ENCODE data around the gene POLR3B. TPM values are rescaled to one million over a fixed set of nuclear protein-coding genes. Genes with fewer than 3 reads are reported as not detected.

The POLR3B gene
- total and polyA plus RNA-seq, 2 of the 8 experiments (the other 6 are each of a cell fraction or from before 2014, with no cell fraction given) = 5.0 to 13.2 TPM

- H3K27ac ChIP-seq (ENCODE audit: low read depth, low read length) = no peak overlapping the region
- no peaks in the 10 kb centered on the region for H3K27me3 ChIP-seq (replicated peaks in 1 of 4; ENCODE audit: control insufficient read depth in 3 of 4, extremely low read depth in 1 of 4, insufficient read depth in 3 of 4, low read length in 3 of 4)
- ChIA-PET POLR2A (ENCODE audit: partially characterized antibody) (no interaction called here), CTCF (ENCODE audit: partially characterized antibody) (interaction anchor here (0.6 to 2.8 kb wide), 6 partner anchors 9 to 91 kb away, joined by 3 to 9 read pairs (median 4); partner anchors contain the start of gene POLR3B)
- H2BK20ac ChIP-seq (ENCODE audit: low read length) = no peak overlapping the region
- no peak overlapping the region for H2BK5ac ChIP-seq (ENCODE audit: low read depth, low read length)
- no peaks in the 10 kb centered on the region for H3K4me1 ChIP-seq (replicated peaks in 1 of 4; ENCODE audit: control insufficient read depth in 3 of 4, insufficient read depth in 4 of 4, low read length in 3 of 4)
- 91% methylated on average over 6 of the region's 6 CpGs; no CpG with 5 or more reads in 1 of the 2 experiments for WGBS, 2 experiments (ENCODE audit: extremely low coverage in 1 of 2, insufficient coverage in 1 of 2, insufficient read length in 1 of 2, insufficient replicate concordance in 2 of 2, low coverage in 1 of 2, low lambda C conversion rate in 2 of 2, missing lambda C conversion rate in 1 of 2)
- H3K18ac ChIP-seq (ENCODE audit: extremely low read depth, low read length) = no peak overlapping the region
- no peak overlapping the region for H3K56ac ChIP-seq (replicated peaks; ENCODE audit: insufficient read length, low read depth, low read length)
- no peak for FAIRE-seq
- H3K4me2 ChIP-seq (ENCODE audit: insufficient read depth in 1 of 2, low read depth in 2 of 2, low read length in 2 of 2) = no peak overlapping the region
- H4K5ac ChIP-seq (ENCODE audit: insufficient read length, low read depth, low read length) = no peak overlapping the region
- H2BK120ac ChIP-seq (replicated peaks; ENCODE audit: low read depth, low read length) = no peak overlapping the region
- H3K4ac ChIP-seq (replicated peaks; ENCODE audit: insufficient read length, low read depth, low read length) = no peak overlapping the region
- H3K79me2 ChIP-seq (ENCODE audit: control insufficient read depth in 1 of 2, insufficient read depth in 2 of 2, low read length in 2 of 2) = no peaks in the 10 kb centered on the region
- H3K4me3 ChIP-seq (ENCODE audit: extremely low read depth in 1 of 4, insufficient read depth in 2 of 4, low read depth in 3 of 4, low read length in 4 of 4) = no peak overlapping the region
- DNase-seq (ENCODE audit: low read depth in 1 of 2, low spot score in 2 of 2) = no peak
- H3K9me3 ChIP-seq (ENCODE audit: insufficient read depth in 2 of 2, low read depth in 1 of 2, low read length in 1 of 2) = no peaks in the 10 kb centered on the region
- no peak overlapping the region for H2AFZ ChIP-seq (ENCODE audit: low read length)
- H4K8ac ChIP-seq (ENCODE audit: extremely low read depth, insufficient read depth, low read length) = no peak overlapping the region
- no peak overlapping the region for H3K9ac ChIP-seq (replicated peaks in 1 of 4; ENCODE audit: extremely low read depth in 1 of 4, low read depth in 3 of 4, low read length in 3 of 4)
- no peak overlapping the region for H2AK5ac ChIP-seq (ENCODE audit: low read depth, low read length)
- no peaks in the 10 kb centered on the region for H3K23me2 ChIP-seq (ENCODE audit: low read depth, low read length)
- no peaks in the 10 kb centered on the region for H4K20me1 ChIP-seq (replicated peaks in 1 of 2; ENCODE audit: control insufficient read depth in 1 of 2, insufficient read depth in 2 of 2, low read length in 2 of 2)
- H3K36me3 ChIP-seq (ENCODE audit: control insufficient read depth in 2 of 4, insufficient read depth in 4 of 4, low read length in 3 of 4) = peaks cover 0 to 3% (median 0%) of the 10 kb centered on the region in 4 experiments; a peak in 1 of 8 replicates
- H2BK12ac ChIP-seq (ENCODE audit: low read depth, low read length) = no peak overlapping the region
- H3K23ac ChIP-seq (ENCODE audit: insufficient read length) = no peak overlapping the region
- H3K79me1 ChIP-seq (ENCODE audit: low read depth, low read length) = 0 out of 2 replicates have a peak, but pooled peaks cover 2% of the 10 kb centered on the region
- H3K14ac ChIP-seq (ENCODE audit: insufficient read length) = no peak overlapping the region
- H2BK15ac ChIP-seq (ENCODE audit: low read length) = no peak overlapping the region
- no peak for TF ChIP-seq CHD2 (IDR thresholded peaks at IDR 0.05; ENCODE audit: low read length)
- no peak for TF ChIP-seq TBP (IDR thresholded peaks at IDR 0.05; ENCODE audit: low read depth, low read length)
- no peak for TF ChIP-seq KDM4A (IDR thresholded peaks at IDR 0.05; ENCODE audit: low read depth, low read length, severe bottlenecking)
- TF ChIP-seq RBBP5 (IDR thresholded peaks at IDR 0.05; ENCODE audit: borderline replicate concordance, low read depth, low read length) = no peak
- no peak for TF ChIP-seq POLR2A (IDR thresholded peaks at IDR 0.05; ENCODE audit: control extremely low read depth in 1 of 2, low read depth in 2 of 2, low read length in 2 of 2)
- no peak for TF ChIP-seq BACH1 (IDR thresholded peaks at IDR 0.05; ENCODE audit: low read length)
- TF ChIP-seq POU5F1 (IDR thresholded peaks at IDR 0.05; ENCODE audit: low read depth, low read length) = no peak
- TF ChIP-seq POLR2AphosphoS5 (IDR thresholded peaks at IDR 0.05; ENCODE audit: low read depth, low read length) = no peak
- H4K91ac ChIP-seq (replicated peaks; ENCODE audit: insufficient read length, low read length) = no peak overlapping the region
These were observed 40.0 kb upstream of the POLR3B start for GRCh38 chr12:106317406-106318082.

Measured in H1 (cell line).